Measurements from ENCODE around the gene EPHB4.
A peak's percentile ranks its signal among the peaks of the same experiment; 100 is the strongest.

EPHB4 gene

DNA sequence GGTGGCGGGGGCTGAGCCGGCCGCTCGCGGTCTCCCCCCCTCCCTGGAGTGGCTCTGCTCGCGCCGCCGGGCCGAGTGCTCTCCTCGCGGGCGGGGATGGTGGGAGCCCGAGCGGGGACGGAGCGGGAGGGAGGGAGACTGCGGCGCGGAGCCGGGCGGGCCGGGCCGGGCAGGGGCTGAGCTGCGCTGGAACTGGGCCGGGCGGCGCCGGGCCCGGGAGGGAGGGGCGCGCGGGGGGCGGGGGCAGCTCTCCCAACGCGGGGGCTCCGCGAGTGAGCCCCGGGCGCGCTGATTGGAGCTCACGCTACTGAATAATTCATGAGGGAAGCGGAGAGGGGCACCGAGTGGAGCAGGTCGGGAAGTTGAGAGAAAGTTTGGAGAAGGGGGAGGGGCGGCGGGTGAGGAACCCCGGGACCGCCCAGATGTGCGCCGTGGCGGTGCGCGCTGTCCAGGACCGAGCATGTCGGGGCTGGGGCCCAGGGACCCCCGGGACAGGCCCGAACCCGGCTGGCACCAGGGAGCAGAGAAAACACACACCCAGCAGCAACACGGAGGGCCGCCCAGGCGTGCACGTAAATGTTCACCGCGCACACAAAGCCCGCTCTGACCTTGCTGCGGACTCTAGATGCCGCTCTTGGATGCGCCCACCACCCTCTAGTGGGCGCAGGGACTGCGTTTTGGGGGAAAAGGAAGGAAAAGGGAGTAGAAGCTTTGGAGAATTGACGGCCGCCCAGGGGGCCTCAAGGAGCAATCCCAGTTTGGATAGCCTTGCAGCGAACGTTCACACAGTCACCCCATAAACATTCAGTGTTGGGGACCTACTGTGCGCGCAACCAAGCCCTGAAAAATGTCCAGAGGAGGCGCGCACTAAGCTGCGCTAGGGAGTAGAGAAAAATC is at the start of gene EPHB4:
Gene EPHB4, minus strand, starts transcription at position 194 of the 897 bp plus-strand sequence. CDS start 493 bp downstream, outside the sequence.
- H3K27me3 ChIP-seq (ENCODE audit: insufficient read depth, low read length): peaks cover 10% of the 10 kb centered on the region; the same call in 1 of the 2 replicates
- no peaks in the 10 kb centered on the region for H3K9me3 ChIP-seq (ENCODE audit: low read length)
- no peak within 1 kb of the TSS for H3K27ac ChIP-seq (ENCODE audit: low read depth, low read length, poor library complexity, severe bottlenecking)
- no peaks in the 10 kb centered on the region for H3K36me3 ChIP-seq (ENCODE audit: insufficient read depth, low read length)
- H4K20me1 ChIP-seq (ENCODE audit: insufficient read depth, low read length): no peaks in the 10 kb centered on the region
- no peak within 1 kb of the TSS for H3K4me2 ChIP-seq (ENCODE audit: low read length)
- H3K9me2 ChIP-seq (ENCODE audit: low read depth, low read length): no peaks in the 10 kb centered on the region
- no peaks in the 10 kb centered on the region for H3K4me1 ChIP-seq (ENCODE audit: insufficient read depth, low read length, severe bottlenecking)
- H3F3A ChIP-seq (ENCODE audit: insufficient read depth, low read length): no peaks in the 10 kb centered on the region
- H3K79me2 ChIP-seq (ENCODE audit: insufficient read depth, low read length): no peaks in the 10 kb centered on the region
- no peak within 1 kb of the TSS for H3K9ac ChIP-seq (ENCODE audit: low read length)
- no peak for TF ChIP-seq EZH2 (IDR thresholded peaks at IDR 0.05; ENCODE audit: borderline replicate concordance, low read length)
- TF ChIP-seq, protein P1, sequence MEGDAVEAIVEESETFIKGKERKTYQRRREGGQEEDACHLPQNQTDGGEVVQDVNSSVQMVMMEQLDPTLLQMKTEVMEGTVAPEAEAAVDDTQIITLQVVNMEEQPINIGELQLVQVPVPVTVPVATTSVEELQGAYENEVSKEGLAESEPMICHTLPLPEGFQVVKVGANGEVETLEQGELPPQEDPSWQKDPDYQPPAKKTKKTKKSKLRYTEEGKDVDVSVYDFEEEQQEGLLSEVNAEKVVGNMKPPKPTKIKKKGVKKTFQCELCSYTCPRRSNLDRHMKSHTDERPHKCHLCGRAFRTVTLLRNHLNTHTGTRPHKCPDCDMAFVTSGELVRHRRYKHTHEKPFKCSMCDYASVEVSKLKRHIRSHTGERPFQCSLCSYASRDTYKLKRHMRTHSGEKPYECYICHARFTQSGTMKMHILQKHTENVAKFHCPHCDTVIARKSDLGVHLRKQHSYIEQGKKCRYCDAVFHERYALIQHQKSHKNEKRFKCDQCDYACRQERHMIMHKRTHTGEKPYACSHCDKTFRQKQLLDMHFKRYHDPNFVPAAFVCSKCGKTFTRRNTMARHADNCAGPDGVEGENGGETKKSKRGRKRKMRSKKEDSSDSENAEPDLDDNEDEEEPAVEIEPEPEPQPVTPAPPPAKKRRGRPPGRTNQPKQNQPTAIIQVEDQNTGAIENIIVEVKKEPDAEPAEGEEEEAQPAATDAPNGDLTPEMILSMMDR (IDR thresholded peaks at IDR 0.05; ENCODE audit: low read length): no peak
- H2AFZ ChIP-seq (ENCODE audit: low read length): no peak within 1 kb of the TSS
- no peak within 1 kb of the TSS for H3K4me3 ChIP-seq (ENCODE audit: low read depth, low read length, poor library complexity, severe bottlenecking)

DNA sequence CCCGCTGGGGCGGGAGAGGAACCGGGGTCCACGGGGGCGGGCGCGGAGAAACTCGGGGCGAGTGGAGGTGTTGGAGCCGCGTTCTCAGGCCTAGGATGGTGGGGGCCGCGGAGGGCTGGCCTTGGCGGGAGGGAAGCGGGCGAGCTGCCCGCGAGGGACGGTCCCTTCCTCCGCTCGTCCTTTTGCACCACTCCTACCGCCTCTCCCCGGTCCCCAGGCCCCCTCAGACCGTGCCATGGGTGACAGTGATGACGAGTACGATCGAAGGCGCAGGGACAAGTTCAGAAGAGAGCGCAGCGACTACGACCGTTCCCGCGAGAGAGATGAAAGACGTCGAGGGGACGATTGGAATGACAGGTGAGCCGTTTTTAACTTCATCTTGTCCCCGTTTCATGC is 48.0 kb upstream of the EPHB4 start:
- Histone ChIP-seq H3F3A (ENCODE audit: insufficient read depth, low read length) (no peaks in the 10 kb centered on the region), H3K27ac (ENCODE audit: low read depth, low read length, poor library complexity, severe bottlenecking) (peak overlapping the region; percentile 49), H3K27me3 (ENCODE audit: insufficient read depth, low read length) (no peaks in the 10 kb centered on the region), H3K36me3 (ENCODE audit: insufficient read depth, low read length) (peaks cover 41% of the 10 kb centered on the region), H3K4me2 (ENCODE audit: low read length) (peak overlapping the region; percentile 90), H3K4me1 (ENCODE audit: insufficient read depth, low read length, severe bottlenecking) (peaks cover 47% of the 10 kb centered on the region), H3K79me2 (ENCODE audit: insufficient read depth, low read length) (peaks cover 52% of the 10 kb centered on the region), H3K4me3 (ENCODE audit: low read depth, low read length, poor library complexity, severe bottlenecking) (peak overlapping the region; percentile 82), H2AFZ (ENCODE audit: low read length) (no peak overlapping the region), H3K9ac (ENCODE audit: low read length) (peak overlapping the region; percentile 91), H3K9me2 (ENCODE audit: low read depth, low read length) (no peaks in the 10 kb centered on the region), H3K9me3 (ENCODE audit: low read length) (no peaks in the 10 kb centered on the region), H4K20me1 (ENCODE audit: insufficient read depth, low read length) (peaks cover 2% of the 10 kb centered on the region; the same call in 1 of the 2 replicates)
- TF ChIP-seq EZH2 (IDR thresholded peaks at IDR 0.05; ENCODE audit: borderline replicate concordance, low read length): no peak
- TF ChIP-seq, protein P1 (IDR thresholded peaks at IDR 0.05; ENCODE audit: low read length): no peak

DNA sequence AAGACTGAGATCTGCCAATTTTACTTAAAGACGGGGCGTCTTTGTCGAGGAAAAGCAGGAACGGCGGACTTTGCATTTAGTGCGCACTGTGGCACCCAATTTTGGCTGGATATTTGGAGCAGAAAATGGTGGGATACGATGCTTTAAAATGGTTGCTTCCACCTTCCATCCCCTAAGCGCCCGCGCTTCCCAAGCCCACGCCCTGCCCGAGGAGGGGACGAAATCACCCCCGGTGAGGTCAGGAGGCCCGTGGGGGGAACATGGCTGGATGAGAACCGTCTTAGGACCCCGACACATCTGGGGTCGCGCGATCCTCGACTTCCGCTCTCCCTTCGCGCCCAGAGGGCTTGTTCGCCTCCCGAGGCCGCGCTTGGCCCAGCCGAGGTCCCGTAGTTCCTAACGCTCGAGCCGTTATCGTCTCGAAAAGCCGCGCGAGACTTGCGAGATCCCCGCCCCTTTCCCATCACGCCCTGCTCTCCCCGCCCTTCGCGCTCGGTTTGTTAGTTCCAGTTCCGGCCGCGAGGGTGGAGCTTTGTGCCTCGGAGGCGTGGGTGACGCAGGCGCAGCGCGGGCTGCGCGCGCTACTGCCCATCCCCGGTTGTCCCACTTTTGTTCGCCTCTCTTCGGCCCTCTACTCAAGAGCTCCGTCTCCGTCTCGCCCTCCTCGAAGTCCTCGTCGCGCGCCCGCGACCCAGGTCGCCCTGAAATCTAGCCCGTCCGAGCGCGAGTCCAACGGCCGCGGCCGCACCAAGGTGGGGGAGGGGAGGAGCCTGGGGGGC is 47.4 kb upstream of the EPHB4 start, which contains the start of gene SRRT:
Gene SRRT, plus strand, starts transcription at position 527 of the 779 bp plus-strand sequence. CDS start 488 bp downstream, outside the sequence.
- no peak within 1 kb of the TSS for H2AFZ ChIP-seq (ENCODE audit: low read length)
- H3K79me2 ChIP-seq (ENCODE audit: insufficient read depth, low read length): peaks cover 47% of the 10 kb centered on the region
- peak within 1 kb of the TSS; percentile 91 for H3K9ac ChIP-seq (ENCODE audit: low read length)
- H3K27me3 ChIP-seq (ENCODE audit: insufficient read depth, low read length): no peaks in the 10 kb centered on the region
- TF ChIP-seq, protein P1 (IDR thresholded peaks at IDR 0.05; ENCODE audit: low read length): 0 out of 2 replicates have a peak, but pooled peaks have one; percentile 6
- TF ChIP-seq EZH2 (IDR thresholded peaks at IDR 0.05; ENCODE audit: borderline replicate concordance, low read length): no peak
- H3F3A ChIP-seq (ENCODE audit: insufficient read depth, low read length): no peaks in the 10 kb centered on the region
- H3K27ac ChIP-seq (ENCODE audit: low read depth, low read length, poor library complexity, severe bottlenecking): peak within 1 kb of the TSS; percentile 77
- H3K9me2 ChIP-seq (ENCODE audit: low read depth, low read length): no peaks in the 10 kb centered on the region
- peaks cover 36% of the 10 kb centered on the region for H3K36me3 ChIP-seq (ENCODE audit: insufficient read depth, low read length)
- H3K4me3 ChIP-seq (ENCODE audit: low read depth, low read length, poor library complexity, severe bottlenecking): peak within 1 kb of the TSS; percentile 82
- peak within 1 kb of the TSS; percentile 90 for H3K4me2 ChIP-seq (ENCODE audit: low read length)
- peaks cover 2% of the 10 kb centered on the region; the same call in 1 of the 2 replicates for H4K20me1 ChIP-seq (ENCODE audit: insufficient read depth, low read length)
- H3K4me1 ChIP-seq (ENCODE audit: insufficient read depth, low read length, severe bottlenecking): peaks cover 47% of the 10 kb centered on the region
- no peaks in the 10 kb centered on the region for H3K9me3 ChIP-seq (ENCODE audit: low read length)

All from OCI-LY1 (cell line).